GM21619 (cell line): ENCODE data around the gene ZBTB20.

Source experiments
- ATAC-seq: cut with Tn5 transposase; IDR thresholded peaks from one replicate; pipeline ENCODE4 v1.9.1; 2021; ENCODE audit not compliant: unreplicated experiment

ZBTB20 gene

DNA sequence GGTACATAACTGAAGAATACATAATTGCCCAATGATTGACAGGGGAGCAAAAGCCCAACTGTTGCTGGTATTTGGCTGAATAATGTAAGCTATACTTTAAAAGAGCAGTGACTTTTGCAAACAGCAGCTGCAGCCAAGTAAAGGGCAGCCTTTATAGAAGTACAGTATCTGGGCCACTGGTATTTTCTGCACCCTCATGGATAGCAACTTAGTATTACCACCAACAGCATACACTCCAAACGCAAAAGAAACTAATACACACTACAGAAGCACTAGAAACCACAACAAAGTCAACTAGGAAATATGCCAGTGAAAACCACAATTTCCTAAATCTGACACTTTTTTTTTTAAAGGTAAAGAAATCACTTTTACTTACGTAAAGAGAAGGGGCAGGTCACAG is 647.1 kb downstream of the ZBTB20 start:
- ATAC-seq: no peak

DNA sequence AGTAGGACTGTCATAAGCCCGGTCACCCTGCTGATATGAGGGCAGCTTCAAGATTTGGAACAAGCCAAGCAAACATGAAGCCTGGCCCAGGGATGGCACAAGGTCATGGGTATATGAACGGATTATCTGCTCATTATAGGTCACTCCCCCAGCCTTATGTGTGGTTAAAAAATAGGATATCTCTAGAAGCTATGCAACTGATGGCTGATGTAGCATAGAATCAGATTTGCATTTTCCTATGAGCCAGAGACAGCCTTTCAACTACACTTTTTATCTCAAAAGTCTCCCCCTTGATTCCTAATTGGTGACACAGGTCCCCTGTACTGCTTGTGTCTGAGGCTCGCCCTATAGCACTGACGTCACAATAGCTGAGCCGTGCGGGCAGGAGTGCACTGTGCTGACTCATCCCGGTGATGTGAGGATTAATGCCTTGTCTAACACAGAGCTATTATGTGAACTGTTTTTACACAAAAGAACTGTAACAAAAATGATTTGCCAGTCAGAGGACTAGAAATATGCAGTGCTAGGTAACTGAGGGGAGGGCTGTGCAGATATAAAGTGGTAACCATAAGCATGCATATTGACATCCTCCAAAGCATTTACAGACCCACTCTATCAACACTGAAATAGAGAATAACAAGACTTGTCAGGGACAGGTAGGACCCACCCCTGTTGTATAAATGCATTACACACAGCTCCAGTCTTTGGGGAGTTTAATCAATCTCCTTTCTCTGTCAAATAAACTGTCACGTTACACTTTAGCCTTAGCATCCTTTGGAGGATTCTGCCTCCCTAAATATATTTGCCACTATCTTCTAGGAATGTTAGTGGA is 648.3 kb downstream of the ZBTB20 start:
- no peak for ATAC-seq

GRCh38 chr3:114496874-114497273 is 650.2 kb downstream of the ZBTB20 start:
- ATAC-seq: no peak

- no peak for ATAC-seq
These were observed 650.6 kb downstream of the ZBTB20 start for GRCh38 chr3:114496466-114496865.

GRCh38 chr3:114496021-114496434 is 651.1 kb downstream of the ZBTB20 start:
- ATAC-seq: no peak

- no peak for ATAC-seq
These were observed 652.6 kb downstream of the ZBTB20 start for GRCh38 chr3:114494498-114494897.

DNA sequence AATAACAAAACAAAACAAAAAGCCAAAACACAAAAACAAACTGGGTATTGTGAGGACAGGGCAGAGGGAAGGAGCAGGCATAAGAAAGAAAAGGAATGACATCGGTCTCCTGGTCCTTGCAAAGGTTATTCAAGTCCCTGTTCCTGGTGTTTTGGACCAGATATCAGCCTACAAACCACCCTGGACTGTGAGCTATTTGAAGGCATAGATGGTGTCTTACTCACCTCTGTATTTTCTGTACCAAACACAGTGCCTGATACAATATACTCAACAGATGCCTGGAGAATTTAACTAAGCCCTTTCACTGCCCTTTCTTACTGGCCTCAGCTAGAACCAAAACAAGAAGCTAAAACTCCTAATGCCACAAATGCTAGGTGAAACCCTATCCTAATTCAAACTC is 656.3 kb downstream of the ZBTB20 start:
- ATAC-seq: no peak

DNA sequence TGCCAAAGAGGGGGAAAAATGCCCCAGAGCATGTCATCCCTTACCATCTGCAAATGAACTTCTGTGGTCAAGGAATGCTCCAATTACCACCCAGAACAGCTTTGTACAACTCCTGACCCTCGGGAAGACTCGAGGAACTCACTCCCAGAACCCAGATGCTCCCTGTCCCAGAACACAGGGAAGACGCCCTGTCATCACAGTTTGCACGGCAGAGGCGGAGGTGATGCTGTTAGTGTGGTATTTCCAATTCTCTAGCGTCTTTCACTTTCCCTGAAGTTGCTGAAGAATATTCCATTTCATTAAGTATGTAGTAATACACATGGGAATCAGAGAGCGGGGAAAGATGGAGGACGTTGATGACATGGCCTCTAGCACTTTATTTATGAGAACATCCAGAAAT is 659.6 kb downstream of the ZBTB20 start:
- no peak for ATAC-seq

- ATAC-seq: no peak
These were observed 662.2 kb downstream of the ZBTB20 start for GRCh38 chr3:114484919-114485318.

GRCh38 chr3:114481113-114481512 is 666.0 kb downstream of the ZBTB20 start:
- no peak for ATAC-seq

DNA sequence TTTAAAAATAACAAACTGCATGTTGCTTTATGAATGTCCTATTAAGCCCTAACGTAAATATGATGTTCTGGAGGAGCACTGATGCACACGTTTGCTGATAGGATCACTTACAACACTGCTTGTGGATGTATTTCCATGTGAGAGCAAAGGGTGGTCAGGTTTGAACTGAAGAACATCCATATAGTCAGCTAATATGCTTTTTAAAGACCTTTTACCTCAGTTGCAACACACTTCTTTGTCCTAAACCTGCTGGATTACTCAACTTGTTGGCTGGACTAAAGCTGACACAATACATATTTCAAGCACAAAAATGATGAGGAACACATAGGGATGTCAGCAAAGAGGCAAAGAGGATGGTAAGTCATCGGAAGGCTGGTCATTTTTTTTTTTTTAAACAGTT is 666.6 kb downstream of the ZBTB20 start:
- ATAC-seq: no peak

- ATAC-seq: no peak
These were observed 668.3 kb downstream of the ZBTB20 start for GRCh38 chr3:114478801-114479200.

- no peak for ATAC-seq
These were observed 670.6 kb downstream of the ZBTB20 start for GRCh38 chr3:114476511-114476910.

DNA sequence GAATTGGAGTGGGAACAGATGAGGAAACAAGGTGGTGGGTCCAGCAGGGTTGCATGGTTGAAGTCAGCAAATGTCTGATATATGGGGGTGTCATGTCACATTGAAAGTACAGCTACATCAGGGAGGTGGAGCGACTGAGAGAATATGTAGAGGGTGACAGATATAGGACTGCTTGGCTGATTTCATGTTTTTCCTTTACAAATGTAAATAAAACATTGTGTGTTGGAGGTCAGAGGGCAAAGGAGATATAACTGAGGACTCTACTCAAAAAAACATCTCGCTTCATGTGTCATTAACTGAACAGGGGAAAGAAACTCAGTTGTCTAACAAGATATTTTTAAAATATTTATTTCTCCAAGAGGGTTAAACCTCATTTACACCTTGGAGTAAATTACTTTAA is 675.6 kb downstream of the ZBTB20 start:
- no peak for ATAC-seq

GRCh38 chr3:114469070-114469469 is 678.0 kb downstream of the ZBTB20 start:
- ATAC-seq: no peak

- ATAC-seq: no peak
These were observed 680.3 kb downstream of the ZBTB20 start for GRCh38 chr3:114466816-114467215.

GRCh38 chr3:114466251-114466650 is 680.8 kb downstream of the ZBTB20 start:
- no peak for ATAC-seq

DNA sequence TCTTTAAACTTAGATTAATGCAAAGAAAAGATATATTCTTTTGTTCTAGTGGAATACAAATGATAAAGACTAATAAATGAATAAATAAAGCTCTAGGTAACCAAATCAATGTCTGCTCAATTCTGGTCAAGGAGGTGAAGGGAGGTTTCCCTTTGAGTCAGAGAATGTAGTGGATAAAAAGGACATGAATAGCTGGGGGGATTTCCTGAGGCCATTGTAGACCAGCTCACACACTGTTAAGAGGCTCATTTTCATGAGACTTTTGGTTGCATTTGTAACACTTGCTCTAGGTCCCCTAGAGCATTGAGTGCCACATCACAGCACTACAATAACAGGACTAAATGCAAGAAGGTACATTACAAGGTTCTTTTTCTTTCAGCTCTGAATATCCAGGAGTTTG is 682.5 kb downstream of the ZBTB20 start:
- peak; percentile 87 for ATAC-seq

DNA sequence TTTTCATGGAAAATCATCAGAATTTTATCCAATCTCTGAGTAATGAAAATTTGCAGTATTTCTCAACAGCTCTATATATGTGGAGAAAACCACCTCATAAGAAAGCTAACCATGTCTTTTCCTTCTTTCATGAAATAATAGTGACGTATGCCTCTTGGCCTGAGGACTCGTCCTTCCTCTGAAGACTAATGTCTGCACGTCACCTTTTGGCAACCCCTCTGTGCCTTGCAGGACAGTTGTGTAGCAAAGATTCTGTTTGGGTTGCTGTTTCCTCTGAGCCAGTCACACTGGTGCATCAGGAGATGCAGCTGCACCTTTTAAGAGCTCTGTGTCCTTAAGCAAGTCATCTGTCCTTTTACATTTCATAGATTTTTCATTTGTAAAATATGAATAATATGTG is 684.3 kb downstream of the ZBTB20 start:
- ATAC-seq: no peak

DNA sequence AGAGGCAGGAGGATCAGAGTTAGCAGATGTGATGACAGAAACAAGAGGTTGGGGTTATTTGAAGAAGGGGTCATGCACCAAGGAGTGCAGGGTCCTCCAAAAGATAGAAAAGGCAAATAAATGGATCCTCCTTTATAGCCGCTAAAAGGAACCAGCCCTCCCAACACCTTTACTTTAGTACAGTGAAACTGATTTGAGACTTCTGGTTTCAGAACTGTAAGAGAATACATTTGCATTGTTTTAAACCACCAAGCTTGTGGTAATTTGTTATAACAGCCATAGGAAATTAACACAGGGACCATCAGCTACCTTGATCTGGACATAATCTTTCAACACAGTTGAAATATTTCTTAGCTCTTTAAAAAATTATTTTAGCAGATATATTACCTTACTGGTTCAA is 686.6 kb downstream of the ZBTB20 start:
- ATAC-seq: peak; percentile 45

DNA sequence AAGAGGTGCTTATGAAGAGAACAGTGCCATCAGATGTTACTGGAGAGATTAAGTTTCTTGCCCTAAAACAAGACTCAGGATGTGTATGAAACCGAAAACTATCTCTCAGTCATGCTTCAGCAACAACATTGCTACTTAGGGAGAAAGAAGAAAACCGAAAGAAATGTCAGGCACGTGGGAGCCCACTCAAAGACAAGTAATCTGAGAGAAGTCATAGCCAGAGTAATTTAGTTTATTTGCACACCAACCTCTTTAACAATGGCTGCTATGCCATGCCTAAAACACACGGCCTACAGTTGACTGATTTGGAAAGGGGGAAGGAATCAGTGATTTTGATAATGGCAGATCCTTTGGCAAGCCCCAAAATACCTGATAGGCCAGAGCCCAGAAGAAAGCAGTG is 690.3 kb downstream of the ZBTB20 start:
- ATAC-seq: peak; percentile 66

- ATAC-seq: no peak
These were observed 691.7 kb downstream of the ZBTB20 start for GRCh38 chr3:114455432-114455831.
